Hindlimb muscle (tissue), 1 donor: ENCODE measurements around the gene TPP1. TPM values are rescaled to one million over a fixed set of nuclear protein-coding genes. Genes with fewer than 3 reads are reported as not detected.

Experiments used
- DNase-seq: peaks from one replicate; pipeline ENCODE4 v3.0.0-alpha.2; 2013
- polyA plus RNA-seq: library from polyadenylated mRNA; unstranded; fragments of 120-200 nt; gene quantifications from one replicate; pipeline ENCODE4 v1.2.1, GENCODE V29; 2013; ENCODE audit not compliant: insufficient read length

TPP1 gene
- polyA plus RNA-seq, 1 donor = 47.9 TPM

GRCh38 chr11:6587360-6587953, 31.8 kb downstream of the TPP1 start:
- no peak for DNase-seq

- DNase-seq = no peak
Measured at GRCh38 chr11:6586434-6587359, 32.5 kb downstream of the TPP1 start.

- no peak for DNase-seq
Measured at GRCh38 chr11:6584528-6584927, 34.7 kb downstream of the TPP1 start.

- DNase-seq = no peak
Measured at GRCh38 chr11:6583584-6583983, 35.6 kb downstream of the TPP1 start.

GRCh38 chr11:6579681-6580080, 39.5 kb downstream of the TPP1 start:
- no peak for DNase-seq

GRCh38 chr11:6578134-6578533, 41.1 kb downstream of the TPP1 start:
- DNase-seq = no peak

- no peak for DNase-seq
Measured at GRCh38 chr11:6576471-6577373, 42.5 kb downstream of the TPP1 start.

GRCh38 chr11:6574816-6575715, 44.2 kb downstream of the TPP1 start:
- DNase-seq = no peak

- DNase-seq = no peak
Measured at GRCh38 chr11:6572215-6572614, 47.0 kb downstream of the TPP1 start.

- no peak for DNase-seq
Measured at GRCh38 chr11:6571434-6572008, 47.7 kb downstream of the TPP1 start.

GRCh38 chr11:6570691-6571427, 48.4 kb downstream of the TPP1 start:
- DNase-seq = no peak

GRCh38 chr11:6569706-6570105, 49.5 kb downstream of the TPP1 start:
- no peak for DNase-seq

GRCh38 chr11:6568191-6568918, 50.9 kb downstream of the TPP1 start:
- DNase-seq = peak; percentile 38

GRCh38 chr11:6567371-6567745, 51.9 kb downstream of the TPP1 start:
- no peak for DNase-seq

- DNase-seq = no peak
Measured at GRCh38 chr11:6566704-6567370, 52.4 kb downstream of the TPP1 start.

GRCh38 chr11:6565988-6566703, 53.1 kb downstream of the TPP1 start:
- no peak for DNase-seq

GRCh38 chr11:6565325-6565724, 53.9 kb downstream of the TPP1 start:
- no peak for DNase-seq

GRCh38 chr11:6563667-6564066, 55.6 kb downstream of the TPP1 start:
- no peak for DNase-seq

GRCh38 chr11:6563121-6563619, 56.1 kb downstream of the TPP1 start:
- no peak for DNase-seq
